Trophoblast cell (in vitro differentiated cells and primary cell): ENCODE data around the gene SIPA1L3.

Source experiments
- DNase-seq, 2 donors: peaks; one replicate each; pipeline ENCODE4 v3.0.0-alpha.2; 2016
- H2AFZ ChIP-seq: 2 replicates; pipeline ENCODE4 v1.6.1; 2013; ENCODE audit warnings: low read length, moderate library complexity, mild to moderate bottlenecking; ENCODE audit not compliant: insufficient read depth, poor library complexity
- H2AK5ac ChIP-seq: 2 replicates; pipeline ENCODE4 v1.6.1; 2013; ENCODE audit warnings: mild to moderate bottlenecking, low read length
- H2BK120ac ChIP-seq: 2 replicates; pipeline ENCODE4 v1.6.1; 2013; ENCODE audit warnings: low read length, mild to moderate bottlenecking, moderate library complexity; ENCODE audit not compliant: insufficient read depth, poor library complexity
- H2BK12ac ChIP-seq: 2 replicates; pipeline ENCODE4 v1.6.1; 2013; ENCODE audit warnings: mild to moderate bottlenecking, low read length, moderate library complexity
- H2BK5ac ChIP-seq: 2 replicates; pipeline ENCODE4 v1.6.1; 2013; ENCODE audit warnings: low read length, low read depth, moderate library complexity, mild to moderate bottlenecking; ENCODE audit not compliant: poor library complexity
- H3K14ac ChIP-seq: 2 replicates; pipeline ENCODE4 v1.6.1; 2013; ENCODE audit warnings: mild to moderate bottlenecking, low read length
- H3K18ac ChIP-seq: 2 replicates; pipeline ENCODE4 v1.6.1; 2013; ENCODE audit warnings: mild to moderate bottlenecking, low read length
- H3K23ac ChIP-seq: 2 replicates; pipeline ENCODE4 v1.6.1; 2013; ENCODE audit warnings: low read length
- H3K27ac ChIP-seq: 2 replicates; pipeline ENCODE4 v1.5.1; 2013; ENCODE audit warnings: low read depth, mild to moderate bottlenecking, inconsistent platforms, low read length, moderate library complexity
- H3K27me3 ChIP-seq: 2 replicates; pipeline ENCODE4 v1.6.1; 2013; ENCODE audit warnings: inconsistent platforms, mild to moderate bottlenecking, low read length, moderate library complexity; ENCODE audit not compliant: insufficient read depth
- H3K36me3 ChIP-seq, 2 experiments: 1 replicate in 1 of 2; 2 replicates in 1 of 2; pipeline ENCODE4 v1.6.1; 2013; ENCODE audit warnings: low read length in 2 of 2, mild to moderate bottlenecking in 2 of 2, moderate library complexity in 1 of 2; ENCODE audit not compliant: insufficient read depth in 2 of 2, control insufficient read depth in 1 of 2
- H3K4ac ChIP-seq: 2 replicates; pipeline ENCODE4 v1.6.1; 2013; ENCODE audit warnings: low read depth, mild to moderate bottlenecking, low read length, moderate library complexity
- H3K4me1 ChIP-seq, 2 experiments: 1 replicate in 1 of 2; 2 replicates in 1 of 2; pipeline ENCODE4 v1.6.1; 2013; ENCODE audit warnings: low read length in 2 of 2, mild to moderate bottlenecking in 2 of 2, moderate library complexity in 1 of 2; ENCODE audit not compliant: insufficient read depth in 2 of 2, control insufficient read depth in 1 of 2
- H3K4me2 ChIP-seq: 2 replicates; pipeline ENCODE4 v1.6.1; 2013; ENCODE audit warnings: inconsistent platforms, mild to moderate bottlenecking, low read length, moderate library complexity
- H3K4me3 ChIP-seq: 2 replicates; pipeline ENCODE4 v1.5.1; 2013; ENCODE audit warnings: mild to moderate bottlenecking, low read depth, low read length, inconsistent platforms
- H3K79me1 ChIP-seq: one replicate; pipeline ENCODE4 v1.6.1; 2013; ENCODE audit warnings: low read length
- H3K79me2 ChIP-seq: 2 replicates; pipeline ENCODE4 v1.6.1; 2013; ENCODE audit warnings: low read length, mild to moderate bottlenecking; ENCODE audit not compliant: control insufficient read depth, insufficient read depth, poor library complexity
- H3K9ac ChIP-seq: 2 replicates; pipeline ENCODE4 v1.6.1; 2013; ENCODE audit warnings: mild to moderate bottlenecking, low read length
- H3K9me3 ChIP-seq: 2 replicates; pipeline ENCODE4 v1.6.1; 2013; ENCODE audit warnings: low read depth, mild to moderate bottlenecking, control low read depth, inconsistent platforms, low read length; ENCODE audit not compliant: insufficient read depth
- H4K12ac ChIP-seq: 2 replicates; pipeline ENCODE4 v1.6.1; 2013; ENCODE audit warnings: low read depth, mild to moderate bottlenecking, low read length, moderate library complexity
- H4K8ac ChIP-seq: 2 replicates; pipeline ENCODE4 v1.6.1; 2013; ENCODE audit warnings: low read depth, mild to moderate bottlenecking, low read length, moderate library complexity
- H4K91ac ChIP-seq: one replicate; pipeline ENCODE4 v1.6.1; 2013; ENCODE audit warnings: low read depth, mild to moderate bottlenecking, low read length, moderate library complexity
- WGBS: extraction: QIAGEN DNeasy Blood & Tissue Kit; methylation state at CpG from one replicate; pipeline ENCODE4 v1.1.7; 2013; ENCODE audit warnings: missing lambda C conversion rate; ENCODE audit not compliant: insufficient read length, insufficient coverage; ENCODE audit errors: extremely low coverage; 5-methylcytosine and 5-hydroxymethylcytosine counted together

Gene SIPA1L3

DNA sequence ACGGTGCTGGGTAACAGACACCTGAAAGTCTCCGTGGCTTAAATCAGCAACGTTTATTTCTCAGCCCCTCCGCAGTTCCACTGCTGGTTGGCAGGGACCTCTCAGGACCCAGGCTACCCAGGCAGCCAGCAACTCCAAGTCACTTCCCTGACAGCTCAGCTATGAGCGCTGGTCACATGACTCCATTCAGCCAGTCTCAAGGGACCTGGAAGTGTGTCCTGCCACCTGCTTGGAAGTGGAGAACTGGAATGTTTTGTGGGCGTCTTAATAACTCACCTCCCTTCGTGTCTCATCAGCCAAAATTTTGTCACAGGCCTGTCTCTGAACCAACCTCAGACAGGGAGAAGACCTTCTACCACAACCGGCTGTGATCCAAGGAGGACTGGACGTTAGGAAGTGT is 244.2 kb downstream of the SIPA1L3 start:
- Histone ChIP-seq H2BK12ac (no peak overlapping the region), H3K4me2 (no peak overlapping the region), H4K91ac (no peak overlapping the region), H3K36me3 (peaks cover 14 to 18% of the 10 kb centered on the region in 2 experiments), H3K23ac (no peak overlapping the region), H4K8ac (no peak overlapping the region), H3K18ac (no peak overlapping the region), H2AK5ac (no peak overlapping the region), H3K4me3 (no peak overlapping the region), H4K12ac (no peak overlapping the region), H3K27me3 (no peaks in the 10 kb centered on the region), H3K9me3 (peaks cover 2% of the 10 kb centered on the region), H3K79me2 (no peaks in the 10 kb centered on the region), H3K79me1 (no peaks in the 10 kb centered on the region), H3K14ac (no peak overlapping the region), H2AFZ (no peak overlapping the region), H3K9ac (no peak overlapping the region), H3K27ac (no peak overlapping the region), H3K4me1 (no peaks in the 10 kb centered on the region), H2BK5ac (no peak overlapping the region), H2BK120ac (no peak overlapping the region), H3K4ac (no peak overlapping the region)
- whole genome bisulfite sequencing: no CpG with 5 or more reads among the region's 9 CpGs
- no peak for DNase-seq

GRCh38 chr19:38152461-38153379 is 245.7 kb downstream of the SIPA1L3 start:
- H2AFZ ChIP-seq: no peak overlapping the region
- H3K9me3 ChIP-seq: peaks cover 2% of the 10 kb centered on the region
- H3K14ac ChIP-seq: no peak overlapping the region
- H2BK12ac ChIP-seq: no peak overlapping the region
- H3K27me3 ChIP-seq: no peaks in the 10 kb centered on the region
- H2BK120ac ChIP-seq: no peak overlapping the region
- H4K91ac ChIP-seq: no peak overlapping the region
- no peak overlapping the region for H3K23ac ChIP-seq
- no peak overlapping the region for H3K4me2 ChIP-seq
- H4K12ac ChIP-seq: no peak overlapping the region
- WGBS: no CpG with 5 or more reads among the region's 40 CpGs
- peaks cover 16 to 18% of the 10 kb centered on the region in 2 experiments for H3K36me3 ChIP-seq
- H2BK5ac ChIP-seq: no peak overlapping the region
- H3K79me2 ChIP-seq: no peaks in the 10 kb centered on the region
- H4K8ac ChIP-seq: no peak overlapping the region
- H3K4me1 ChIP-seq: no peaks in the 10 kb centered on the region
- H3K4me3 ChIP-seq: no peak overlapping the region
- no peak overlapping the region for H3K27ac ChIP-seq
- H2AK5ac ChIP-seq: no peak overlapping the region
- H3K9ac ChIP-seq: no peak overlapping the region
- H3K18ac ChIP-seq: no peak overlapping the region
- H3K4ac ChIP-seq: no peak overlapping the region
- no peak for DNase-seq
- no peaks in the 10 kb centered on the region for H3K79me1 ChIP-seq

DNA sequence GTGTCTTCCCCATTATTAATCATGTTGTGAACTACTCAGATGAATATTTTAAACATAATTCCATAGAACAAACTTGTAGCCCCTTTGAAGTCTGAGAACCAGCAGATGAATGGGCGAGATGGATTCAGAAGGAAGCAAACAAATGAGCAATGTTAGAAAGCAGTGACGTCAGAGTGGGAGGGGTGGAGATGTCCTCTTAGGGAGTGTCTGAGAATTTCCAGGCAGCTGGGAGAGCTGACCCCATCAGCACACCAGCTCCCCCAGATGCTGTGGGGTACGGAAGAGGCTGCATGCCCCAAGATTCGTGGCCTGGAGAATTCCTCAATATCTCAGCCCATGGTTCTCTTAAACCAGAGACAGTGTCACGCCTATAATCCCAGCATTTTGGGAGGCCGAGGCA is 248.4 kb downstream of the SIPA1L3 start:
- Histone ChIP-seq H3K4me1 (no peaks in the 10 kb centered on the region), H3K18ac (no peak overlapping the region), H4K91ac (no peak overlapping the region), H2BK12ac (no peak overlapping the region), H3K4me3 (no peak overlapping the region), H2AFZ (no peak overlapping the region), H3K27me3 (no peaks in the 10 kb centered on the region), H4K12ac (no peak overlapping the region), H3K79me2 (no peaks in the 10 kb centered on the region), H2BK120ac (no peak overlapping the region), H3K4ac (no peak overlapping the region), H3K36me3 (peaks cover 18 to 21% of the 10 kb centered on the region in 2 experiments), H3K79me1 (no peaks in the 10 kb centered on the region), H2BK5ac (no peak overlapping the region), H3K14ac (no peak overlapping the region), H3K23ac (no peak overlapping the region), H3K9ac (no peak overlapping the region), H3K4me2 (no peak overlapping the region), H3K27ac (no peak overlapping the region), H4K8ac (no peak overlapping the region), H2AK5ac (no peak overlapping the region), H3K9me3 (peaks cover 2% of the 10 kb centered on the region)
- no CpG with 5 or more reads among the region's 6 CpGs for WGBS
- no peak for DNase-seq

- Histone ChIP-seq H3K27ac (no peak overlapping the region), H3K14ac (no peak overlapping the region), H4K12ac (no peak overlapping the region), H4K91ac (no peak overlapping the region), H4K8ac (no peak overlapping the region), H3K9me3 (peaks cover 12% of the 10 kb centered on the region), H3K9ac (no peak overlapping the region), H3K4me1 (no peaks in the 10 kb centered on the region), H2BK5ac (no peak overlapping the region), H2AFZ (no peak overlapping the region), H2BK120ac (no peak overlapping the region), H3K36me3 (peaks cover 11 to 25% of the 10 kb centered on the region in 2 experiments), H3K79me2 (no peaks in the 10 kb centered on the region), H3K4me3 (no peak overlapping the region), H3K18ac (no peak overlapping the region), H3K79me1 (no peaks in the 10 kb centered on the region), H3K4ac (no peak overlapping the region), H3K27me3 (no peaks in the 10 kb centered on the region), H3K23ac (no peak overlapping the region), H2AK5ac (no peak overlapping the region), H2BK12ac (no peak overlapping the region), H3K4me2 (no peak overlapping the region)
- DNase-seq: no peak
- WGBS: no CpG with 5 or more reads among the region's 5 CpGs
These were observed 251.7 kb downstream of the SIPA1L3 start for GRCh38 chr19:38158730-38159129.
